Measurements from ENCODE around the gene SPACA5.
"Not testable (repeated sequence)": the region's sequence is repeated elsewhere in the genome, so short reads cannot be mapped to it uniquely, and the experiment has no call there.

The SPACA5 gene

GRCh38 chrX:48003758-48004457 lies 2.9 kb upstream of the SPACA5 start, which contains the start of gene ZNF182:
Gene ZNF182 (minus strand): TSS chrX:48003989. CDS start chrX:48002609, 1,380 bp downstream.
- H3K4me3 ChIP-seq (replicated peaks; ENCODE audit: low read depth, low read length): peak within 1 kb of the TSS; percentile 80
- peak; percentile 88 for DNase-seq (ENCODE audit: low read depth)
- no peak for TF ChIP-seq CTCF (IDR thresholded peaks at IDR 0.05; ENCODE audit: low read length, missing control alignments)

- not testable (repeated sequence) for H3K4me3 ChIP-seq (replicated peaks; ENCODE audit: low read depth, low read length); DNase-seq (ENCODE audit: low read depth)
Observed at GRCh38 chrX:48009445-48009960, 2.7 kb downstream of the SPACA5 start.

GRCh38 chrX:48016583-48017310 lies 10.0 kb downstream of the SPACA5 start:
- not testable (repeated sequence) for H3K4me3 ChIP-seq (replicated peaks; ENCODE audit: low read depth, low read length); DNase-seq (ENCODE audit: low read depth)

- not testable (repeated sequence) for DNase-seq (ENCODE audit: low read depth); H3K4me3 ChIP-seq (replicated peaks; ENCODE audit: low read depth, low read length)
Observed at GRCh38 chrX:48019892-48020291, 13.1 kb downstream of the SPACA5 start.

- H3K4me3 ChIP-seq (replicated peaks; ENCODE audit: low read depth, low read length): peak overlapping the region; percentile 61
- DNase-seq (ENCODE audit: low read depth): not testable (repeated sequence)
Observed at GRCh38 chrX:48020472-48020871, 13.7 kb downstream of the SPACA5 start.

GRCh38 chrX:48021026-48021900 lies 14.5 kb downstream of the SPACA5 start:
- peak overlapping the region; percentile 61 for H3K4me3 ChIP-seq (replicated peaks; ENCODE audit: low read depth, low read length)
- TF ChIP-seq CTCF (IDR thresholded peaks at IDR 0.05; ENCODE audit: low read length, missing control alignments): no peak
- peak; percentile 88 for DNase-seq (ENCODE audit: low read depth)

GRCh38 chrX:48022100-48022499 lies 15.3 kb downstream of the SPACA5 start:
- DNase-seq (ENCODE audit: low read depth): no peak
- TF ChIP-seq CTCF (IDR thresholded peaks at IDR 0.05; ENCODE audit: low read length, missing control alignments): no peak
- H3K4me3 ChIP-seq (replicated peaks; ENCODE audit: low read depth, low read length): peak overlapping the region; percentile 61

- H3K4me3 ChIP-seq (replicated peaks; ENCODE audit: low read depth, low read length): no peak overlapping the region
- no peak for DNase-seq (ENCODE audit: low read depth)
- no peak for TF ChIP-seq CTCF (IDR thresholded peaks at IDR 0.05; ENCODE audit: low read length, missing control alignments)
Observed at GRCh38 chrX:48022738-48023137, 15.9 kb downstream of the SPACA5 start.
